DMS53 treated with DMSO at 0.1 percent for 48 hours (cell line): ENCODE data around the gene EEPD1.

Experiments
- DNase-seq: peaks from one replicate; lab custom pipeline; 2025; ENCODE audit not compliant: unreplicated experiment; lab: John Stamatoyannopoulos, UW

The EEPD1 gene

DNA sequence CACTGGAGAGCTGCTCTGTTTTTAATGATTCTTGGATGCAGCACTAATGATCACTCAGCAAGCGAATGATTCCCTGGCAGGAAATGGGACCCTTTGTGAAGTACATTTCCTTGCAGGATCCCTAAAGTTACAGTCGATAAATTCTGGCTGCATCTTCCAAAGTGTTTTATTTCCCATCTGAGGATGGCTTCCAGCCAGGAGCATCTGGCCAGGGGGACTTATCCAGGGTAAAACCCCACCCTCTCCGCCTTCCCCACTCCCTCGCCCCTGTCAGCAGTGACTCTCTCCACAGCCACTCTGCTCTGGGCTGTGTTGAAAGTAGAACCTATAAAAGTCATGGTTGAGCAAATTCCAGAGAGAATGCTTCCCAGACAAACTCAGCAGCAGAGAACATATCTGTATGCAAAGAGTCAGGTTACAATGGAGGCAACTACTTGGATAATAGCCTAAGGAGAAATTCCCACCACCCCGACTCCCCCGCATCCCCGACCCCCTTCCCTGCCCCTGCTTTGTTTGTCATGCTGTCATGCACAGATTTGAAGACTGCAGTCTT is 125.6 kb downstream of the EEPD1 start:
- no peak for DNase-seq

DNA sequence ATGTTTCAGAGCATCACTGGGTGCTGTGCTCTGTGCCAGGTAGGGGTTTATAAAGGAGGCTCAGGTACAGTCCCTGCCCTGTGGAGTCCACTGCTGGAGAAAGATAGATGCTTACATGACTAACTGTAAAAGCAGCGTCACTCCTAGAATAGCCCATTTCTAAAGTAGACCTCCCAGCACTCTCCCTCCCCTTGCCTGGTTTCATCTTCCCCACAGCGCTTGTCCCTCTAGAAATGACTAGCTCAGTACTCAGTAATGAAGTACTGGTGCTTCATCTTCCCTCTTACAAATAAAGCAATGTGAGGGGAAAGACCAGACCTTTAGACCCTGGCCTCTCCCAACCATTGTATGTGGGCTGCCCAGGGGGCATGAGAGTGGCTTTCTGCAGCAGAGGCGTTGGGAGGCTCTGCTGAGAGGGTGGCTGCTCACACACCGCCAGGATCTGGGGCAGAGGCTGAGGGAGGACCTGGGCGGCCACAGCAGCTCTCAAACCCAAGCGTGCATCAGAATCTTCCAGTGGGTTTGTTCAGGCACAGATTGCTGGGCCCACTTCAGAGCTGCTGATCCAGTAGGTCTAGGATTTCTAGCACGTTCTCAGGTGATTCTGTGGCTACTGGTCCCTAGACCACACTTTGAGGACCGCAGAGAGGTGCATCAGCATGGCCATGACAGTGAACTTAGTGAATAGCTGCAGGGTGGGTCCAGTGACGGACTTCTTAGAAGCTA is 126.3 kb downstream of the EEPD1 start:
- no peak for DNase-seq

DNA sequence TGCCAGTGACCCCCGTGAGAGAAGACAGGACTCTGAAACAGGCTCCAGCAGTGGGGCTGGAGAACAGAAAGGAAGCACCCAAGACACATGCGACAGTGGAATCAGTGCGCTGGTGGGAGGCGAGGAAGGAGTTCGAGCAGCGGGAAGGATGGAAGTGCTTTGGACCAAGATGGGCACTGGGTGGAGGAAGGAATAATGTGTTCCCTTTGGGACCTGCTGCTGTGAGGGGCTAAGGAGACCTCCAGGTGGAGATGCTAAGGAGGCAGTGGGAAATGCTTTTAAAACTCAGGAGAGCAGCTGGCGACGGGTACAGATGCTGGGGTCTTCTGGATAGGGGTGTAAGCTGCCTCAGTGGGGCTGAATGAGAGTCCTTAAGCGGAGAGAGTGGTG is 126.9 kb downstream of the EEPD1 start:
- no peak for DNase-seq

DNA sequence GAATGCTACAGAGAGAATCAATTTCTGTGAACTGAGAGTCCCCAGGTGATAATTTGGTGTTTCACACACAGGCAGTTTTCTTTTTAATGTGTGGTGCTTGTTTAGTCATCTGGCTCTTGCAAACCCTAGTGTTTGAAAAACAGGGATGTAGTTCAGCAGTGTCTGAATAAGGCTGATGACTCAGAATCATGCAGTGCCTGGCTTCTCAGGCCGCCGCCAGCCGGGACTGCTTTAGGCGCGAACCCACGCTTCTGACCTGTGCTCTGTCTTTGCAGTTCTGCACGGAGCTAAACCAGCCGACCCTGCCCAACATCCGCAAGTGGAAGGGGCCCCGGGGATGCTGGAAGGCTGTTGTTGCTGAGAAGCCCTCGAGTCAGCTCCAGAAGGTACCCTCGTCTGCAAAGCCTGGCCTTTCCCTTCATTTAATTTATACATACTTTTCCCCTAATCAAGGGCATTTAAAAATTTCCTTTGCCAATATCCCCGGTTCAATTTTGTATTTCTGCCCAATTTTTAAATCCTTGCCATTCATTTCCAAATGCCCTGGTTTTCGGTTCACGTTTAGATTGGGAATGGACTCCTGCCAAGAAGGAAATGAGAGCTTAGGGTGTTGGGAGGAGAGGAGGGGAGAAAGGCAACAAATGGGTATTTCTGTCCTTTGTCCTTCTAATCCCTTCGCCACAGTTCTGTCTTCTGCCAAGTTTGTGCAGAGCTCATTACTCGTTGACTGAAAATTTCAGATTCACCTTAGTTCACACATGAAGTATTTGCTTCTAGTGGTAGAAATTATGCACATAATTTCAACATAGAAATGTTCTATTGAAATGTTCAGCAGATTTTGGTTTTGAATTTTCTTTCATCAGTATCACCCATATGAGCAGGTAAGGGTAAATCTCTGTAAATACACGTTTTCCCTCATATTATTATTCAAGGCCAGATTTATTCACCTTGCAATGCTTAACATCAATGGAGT is 128.1 kb downstream of the EEPD1 start:
- DNase-seq, result peak; percentile 72

DNA sequence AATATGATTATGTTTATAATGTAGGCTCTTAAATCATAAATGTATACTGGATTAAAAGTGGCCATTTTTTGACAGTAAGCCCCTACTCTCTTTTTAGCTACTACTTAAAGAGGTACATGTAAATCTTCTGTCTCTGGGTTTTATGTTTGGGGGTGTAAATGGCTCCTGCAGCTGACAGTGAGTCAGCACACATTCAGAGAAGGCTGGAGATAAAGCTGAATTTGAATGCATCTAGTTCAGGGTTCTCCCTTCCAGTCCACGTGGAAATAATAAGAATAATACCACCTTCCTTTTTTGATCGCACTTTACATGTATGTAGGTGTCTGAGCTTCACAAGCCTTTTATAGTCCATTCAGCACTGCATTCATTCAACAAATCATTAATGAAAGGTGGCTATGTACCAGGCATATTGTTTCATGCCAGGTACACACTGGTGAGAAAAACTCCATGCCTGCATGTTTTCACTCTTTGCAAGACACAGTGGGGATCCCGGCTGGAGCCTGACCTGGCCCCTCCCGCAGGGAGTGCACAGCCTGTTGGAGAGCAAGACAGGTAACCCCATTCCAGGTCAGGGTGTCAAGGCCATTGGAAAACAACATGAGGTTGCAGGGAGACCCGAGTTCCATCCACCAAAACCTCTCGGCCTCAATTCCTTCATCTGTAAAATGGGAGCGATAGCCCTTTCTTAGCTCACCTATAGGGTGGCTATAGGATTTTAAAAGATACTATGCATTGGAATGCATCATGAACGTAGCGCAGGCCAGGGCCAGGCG is 129.1 kb downstream of the EEPD1 start:
- DNase-seq, result no peak

DNA sequence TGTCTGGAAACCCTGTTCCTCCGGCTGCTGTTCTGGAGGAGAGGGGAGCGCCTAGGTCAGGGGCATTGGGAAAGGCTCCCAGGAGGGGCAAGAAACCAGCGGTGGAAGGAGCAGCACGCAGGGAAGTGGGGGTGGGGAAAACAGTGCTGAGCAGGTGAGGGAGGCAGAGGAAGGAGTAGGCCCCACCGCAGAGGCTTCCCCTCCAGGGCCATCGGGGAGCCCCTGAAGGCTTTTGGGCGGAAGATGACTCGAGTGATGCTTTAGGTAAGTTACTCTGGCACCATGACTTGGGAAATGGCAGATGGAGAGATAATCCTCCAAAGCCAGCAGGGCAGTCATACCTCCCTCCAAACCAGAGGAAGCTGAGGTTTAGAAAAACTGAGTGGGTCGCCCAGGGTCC is 130.1 kb downstream of the EEPD1 start:
- no peak for DNase-seq

DNA sequence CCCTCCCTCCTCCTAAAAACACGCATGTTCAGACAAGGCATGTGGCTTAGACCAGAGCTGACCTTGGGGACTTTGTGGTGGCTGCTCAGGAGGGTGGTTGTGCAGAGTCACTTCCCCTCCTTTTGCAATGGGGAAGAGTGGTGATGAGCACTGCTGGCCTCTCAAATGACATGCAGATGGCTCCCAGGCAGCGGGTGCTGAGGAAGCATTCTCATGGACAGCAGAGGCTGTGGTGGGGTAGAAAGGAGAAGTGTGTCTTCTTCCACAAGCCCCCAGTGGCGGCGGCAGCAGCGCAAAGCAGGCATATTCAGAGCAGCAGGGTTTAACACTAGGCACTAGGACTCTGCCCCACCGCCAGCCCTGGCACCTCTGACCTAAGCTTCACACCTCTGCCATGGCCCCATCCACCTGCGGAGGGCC is 130.7 kb downstream of the EEPD1 start:
- no peak for DNase-seq

DNA sequence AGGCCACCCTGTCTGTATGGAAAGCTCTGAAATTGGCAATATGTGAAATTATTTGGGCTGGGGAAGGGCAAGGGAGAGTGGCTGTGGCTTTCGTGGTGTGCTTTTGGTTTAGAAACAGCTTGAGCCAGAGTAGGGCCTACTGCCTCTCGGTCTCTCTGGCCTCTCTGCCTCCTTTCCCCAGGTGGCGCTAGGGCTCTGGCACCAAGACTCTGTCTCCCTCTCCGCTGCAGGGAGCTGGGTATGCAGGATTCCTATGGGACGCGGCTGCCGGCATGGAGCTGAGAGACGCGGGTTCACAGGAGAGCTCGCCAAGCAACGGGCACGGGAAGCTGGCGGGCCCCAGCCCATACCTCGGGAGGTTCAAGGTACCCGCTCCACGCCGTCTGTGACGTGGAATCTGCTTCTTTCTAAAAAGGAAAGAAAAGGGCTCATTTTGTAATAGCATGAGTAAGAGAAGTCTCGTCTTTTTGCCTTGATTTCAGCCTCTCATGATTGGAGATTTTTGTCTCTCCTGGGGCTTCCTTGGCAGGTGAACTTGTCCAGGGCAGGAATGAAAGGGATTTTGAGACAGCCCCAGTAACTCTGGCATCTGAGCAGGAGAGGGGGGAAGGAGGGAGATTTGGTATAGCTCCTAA is 131.5 kb downstream of the EEPD1 start:
- DNase-seq, result no peak

DNA sequence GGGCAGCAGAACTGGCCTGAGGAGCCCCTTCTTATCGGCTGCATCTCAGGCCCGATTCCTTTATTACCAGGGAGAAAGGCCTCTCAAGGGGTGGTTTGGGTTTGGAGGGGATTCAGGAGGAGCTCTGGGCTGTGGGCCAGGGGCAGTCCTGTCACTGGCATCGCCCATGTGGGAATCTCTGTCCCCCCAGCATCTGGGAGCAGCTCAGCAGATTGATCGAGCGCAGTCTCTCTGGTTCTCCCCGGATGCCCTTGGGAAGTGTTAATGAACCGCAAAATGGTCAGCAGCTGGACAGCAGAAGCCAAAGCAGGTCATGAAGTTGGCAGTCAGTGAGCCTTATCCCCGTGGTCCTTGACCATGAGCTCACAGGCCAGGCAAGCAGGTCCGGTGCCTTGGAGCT is 132.2 kb downstream of the EEPD1 start:
- no peak for DNase-seq

DNA sequence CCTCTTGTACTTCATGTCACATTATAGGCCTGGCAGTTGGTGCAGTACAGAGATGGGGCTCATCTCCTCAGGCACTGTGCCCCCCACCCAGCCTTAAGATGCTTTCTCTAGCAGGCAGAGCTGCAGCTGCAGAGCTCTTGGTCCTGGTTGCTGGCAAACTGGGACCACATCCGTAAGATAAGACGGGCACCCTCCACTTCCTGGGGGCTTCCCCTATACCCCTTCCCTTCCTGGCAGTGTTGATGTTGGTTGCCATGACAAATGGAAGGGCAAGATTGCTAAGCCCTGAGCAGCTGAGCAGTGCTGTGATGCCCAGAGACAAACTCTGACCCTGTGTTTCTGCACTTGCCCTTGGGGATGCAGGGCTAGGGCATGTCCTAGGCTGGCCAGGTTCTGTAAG is 133.2 kb downstream of the EEPD1 start:
- no peak for DNase-seq

DNA sequence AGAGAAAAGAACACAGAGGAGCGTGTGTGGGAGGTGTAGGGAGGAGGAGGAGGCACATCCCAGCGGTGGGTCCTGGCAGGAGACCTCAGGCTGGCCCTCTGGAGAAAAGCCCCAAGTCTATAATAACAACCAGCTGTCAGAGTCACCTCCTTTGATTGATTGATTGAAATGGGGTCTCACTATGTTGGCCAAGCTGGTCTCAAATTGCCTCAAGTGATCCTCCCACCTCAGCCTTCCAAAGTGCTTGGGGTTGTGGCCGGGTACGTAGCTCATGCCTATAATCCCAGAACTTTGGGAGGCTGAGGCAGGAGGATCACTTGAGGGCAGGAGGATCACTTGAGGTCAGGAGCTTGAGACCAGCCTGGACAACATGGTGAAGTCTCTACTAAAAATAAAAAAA is 133.6 kb downstream of the EEPD1 start:
- no peak for DNase-seq

DNA sequence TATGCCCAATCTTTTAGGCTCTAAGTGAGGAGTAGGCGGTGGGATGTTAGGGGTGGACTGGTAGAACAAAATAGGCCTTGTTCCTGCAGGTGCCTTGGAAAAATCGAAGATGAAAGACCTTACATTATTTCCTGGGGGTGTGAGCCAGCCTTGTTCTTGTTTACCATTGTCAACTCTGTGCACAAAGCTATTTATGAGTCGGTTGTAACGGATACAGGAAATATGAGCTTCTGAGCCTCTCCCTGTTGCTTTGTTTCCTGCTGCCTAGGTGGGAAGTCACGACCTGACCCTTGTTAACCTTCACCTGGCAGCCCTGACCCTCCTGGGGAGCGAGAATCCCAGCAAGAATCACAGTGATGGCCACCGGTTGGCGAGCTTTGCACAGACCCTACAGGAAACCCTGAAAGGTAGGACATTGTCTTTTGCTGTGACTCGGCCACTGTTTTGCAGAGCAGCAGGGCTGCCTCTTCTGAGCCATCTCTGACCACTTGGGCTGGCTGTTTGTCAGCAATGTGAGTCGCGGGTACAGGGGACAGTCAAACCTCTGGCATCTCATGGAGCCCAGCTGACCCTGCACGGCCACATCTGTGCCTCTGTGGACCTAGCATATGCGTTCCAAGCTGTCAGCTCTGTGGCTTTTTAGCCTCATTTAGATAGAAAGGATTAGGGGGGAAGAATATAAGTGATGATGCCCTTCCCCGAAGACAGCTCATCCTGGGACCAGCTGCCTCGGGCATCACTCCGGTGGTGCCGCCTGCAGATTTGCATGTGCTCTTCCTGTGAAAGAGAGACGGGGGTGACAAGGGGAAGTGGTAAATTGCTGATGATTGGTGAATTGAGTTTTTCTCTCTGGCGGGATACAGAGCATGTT is 134.6 kb downstream of the EEPD1 start:
- DNase-seq, result peak; percentile 55

DNA sequence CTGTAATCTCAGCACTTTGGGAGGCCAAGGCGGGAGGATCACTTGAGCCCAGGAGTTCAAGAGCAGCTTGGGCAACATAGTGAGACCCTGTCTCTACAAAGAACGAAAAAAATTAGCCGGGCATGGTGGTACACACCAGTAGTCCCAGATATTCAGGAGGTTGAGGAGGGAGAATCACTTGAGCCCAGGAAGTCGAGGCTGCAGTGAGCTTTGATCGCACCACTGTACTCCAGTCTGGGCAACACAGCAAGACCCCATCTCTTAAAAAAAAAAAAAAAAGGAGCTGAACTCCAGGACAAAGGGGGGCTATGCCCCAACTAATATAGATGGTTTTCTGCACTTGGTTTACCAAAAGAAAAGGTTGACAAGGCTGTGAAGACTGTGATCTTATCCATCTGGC is 135.4 kb downstream of the EEPD1 start:
- DNase-seq, result no peak

DNA sequence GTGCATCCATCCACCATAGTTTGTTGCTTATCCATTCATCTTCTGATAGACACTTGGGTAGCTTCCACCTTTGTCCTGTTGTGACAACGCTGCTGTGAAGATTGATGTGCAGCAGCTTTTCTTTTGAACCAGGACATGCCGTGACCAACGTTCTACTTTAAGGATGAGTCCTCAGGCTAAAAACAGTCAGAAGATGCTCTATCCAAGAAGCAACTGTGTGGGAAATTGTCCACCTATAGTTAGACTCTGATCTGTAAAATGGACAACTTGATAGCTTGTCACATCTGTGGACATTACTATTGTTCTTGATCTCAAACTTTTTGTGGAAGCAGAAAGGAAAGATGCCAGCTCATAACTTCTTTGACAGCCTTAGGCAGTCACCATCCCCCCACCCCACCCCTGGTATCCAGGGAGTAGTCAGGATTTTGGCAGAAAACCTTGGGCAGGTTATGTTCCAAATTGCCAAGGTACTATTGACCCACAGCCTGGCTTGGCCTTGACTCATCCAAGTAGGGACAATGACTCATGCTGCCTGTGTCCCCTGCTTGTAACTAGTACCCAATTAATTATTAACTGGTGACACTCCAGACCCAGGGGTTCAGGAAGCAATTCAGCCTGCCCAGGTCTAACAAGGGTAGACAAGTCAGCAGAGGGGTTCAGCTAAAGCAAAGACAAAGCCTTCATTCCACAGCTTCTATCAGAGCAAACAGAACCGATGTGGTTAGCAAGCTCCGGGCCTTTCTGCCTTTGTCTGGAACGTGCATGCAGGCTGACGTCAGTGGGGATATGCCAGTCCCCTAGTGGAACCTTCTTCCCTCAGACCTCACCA is 137.0 kb downstream of the EEPD1 start:
- peak; percentile 95 for DNase-seq

DNA sequence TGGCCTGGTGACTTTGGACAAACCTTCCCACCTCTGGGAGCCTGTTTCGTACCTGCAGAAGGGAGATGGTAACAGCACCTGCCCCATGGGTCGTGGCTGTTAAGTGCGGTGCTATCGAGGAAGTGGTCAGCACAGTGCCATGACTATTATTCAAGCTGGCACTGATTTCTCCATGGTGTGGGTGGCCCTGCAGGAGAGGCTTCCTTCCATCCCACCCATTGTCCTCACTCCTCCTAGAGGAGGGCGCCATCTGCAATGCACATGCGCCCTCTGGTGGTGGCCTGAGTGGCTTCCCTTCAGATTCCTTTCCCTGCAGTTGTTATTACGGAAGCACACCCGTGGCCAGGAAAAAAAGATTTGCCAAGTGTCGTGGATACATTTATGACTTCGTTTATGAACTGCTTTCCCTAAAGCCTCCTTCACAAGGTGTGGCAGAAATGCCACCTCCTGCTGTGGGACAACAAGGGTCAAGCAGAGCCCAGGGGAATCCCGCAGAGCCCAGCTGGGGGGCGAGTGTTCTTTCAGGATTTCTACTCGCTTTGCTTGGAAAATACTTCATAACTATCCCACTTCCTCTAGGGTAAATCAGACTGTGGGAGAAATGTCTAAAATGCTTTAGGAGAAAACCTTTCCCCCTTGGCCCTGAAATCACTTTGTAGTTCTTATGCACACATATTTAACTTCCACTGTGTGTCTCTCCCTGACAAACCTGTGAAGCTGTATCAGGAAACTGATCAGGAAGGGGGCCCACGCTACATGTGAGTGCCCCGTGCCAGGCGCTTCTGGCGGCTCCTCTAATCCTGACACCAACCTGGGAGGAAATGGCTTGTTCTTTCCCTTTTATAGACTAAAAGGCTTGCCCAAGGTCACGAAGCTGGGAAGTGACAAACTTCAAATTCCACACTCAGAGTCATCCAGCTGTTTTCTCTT is 138.6 kb downstream of the EEPD1 start:
- peak; percentile 79 for DNase-seq

DNA sequence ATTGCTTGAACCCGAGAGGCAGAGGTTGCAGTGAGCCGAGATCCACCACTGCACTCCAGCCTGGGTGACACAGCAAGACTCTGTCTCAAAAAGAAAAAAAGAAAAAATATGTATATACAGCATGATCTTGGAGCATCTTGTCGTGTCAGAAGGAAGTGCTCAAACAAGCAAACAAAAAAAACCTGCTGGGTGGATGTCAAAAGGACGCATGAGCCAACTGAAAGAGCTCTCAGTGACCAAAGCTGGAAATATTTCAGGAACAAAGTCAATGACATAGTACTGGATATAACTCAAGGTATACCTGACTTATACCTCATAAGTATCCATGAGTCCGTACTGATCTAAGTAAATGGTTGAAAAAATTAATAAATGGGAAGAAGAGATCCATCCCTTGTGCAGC is 142.0 kb downstream of the EEPD1 start:
- no peak for DNase-seq

DNA sequence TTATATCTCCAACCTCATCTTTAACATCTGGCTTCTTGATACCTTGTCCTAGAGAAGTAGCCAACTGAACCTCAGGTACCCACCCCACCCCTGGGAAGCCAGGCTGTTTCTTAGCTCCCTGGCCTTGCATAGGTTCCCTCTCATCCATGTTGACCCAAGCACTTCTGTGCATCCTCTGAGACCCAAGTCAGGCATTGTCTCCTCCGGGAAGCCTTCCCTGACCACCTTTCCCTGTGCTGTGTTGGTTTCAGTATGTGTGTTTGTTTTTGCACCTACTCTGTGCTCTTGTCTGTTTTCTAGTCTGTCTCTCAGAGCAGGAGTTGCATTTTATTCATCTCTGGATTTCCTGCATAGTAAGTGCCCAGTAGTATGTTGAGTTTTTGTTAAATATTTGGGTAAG is 143.2 kb downstream of the EEPD1 start:
- no peak for DNase-seq
